Mucosa of descending colon (tissue), 3 donors: Measurements from ENCODE around the gene MAN1B1. TPM values are rescaled to one million over a fixed set of nuclear protein-coding genes. Genes with fewer than 3 reads are reported as not detected.
A peak's percentile ranks its signal among the peaks of the same experiment; 100 is the strongest.

Source experiments
- ATAC-seq: fragments of 200-7000 bp; cut with Tn5 transposase; one replicate; pipeline ENCODE4 v1.9.1; 2020; ENCODE audit warnings: mild to moderate bottlenecking, moderate library complexity
- DNase-seq, 3 donors: peaks; one replicate each; pipeline ENCODE4 v3.0.0-alpha.2; 2020
- H3K36me3 ChIP-seq: fragments of 200-600 bp; one replicate; pipeline ENCODE4 v1.8.0; 2021; ENCODE audit warnings: low read depth, mild to moderate bottlenecking
- H3K4me1 ChIP-seq: fragments of 200-600 bp; one replicate; pipeline ENCODE4 v1.8.0; 2021; ENCODE audit warnings: low read depth, mild to moderate bottlenecking
- H3K4me3 ChIP-seq: fragments of 200-600 bp; one replicate; pipeline ENCODE4 v1.8.0; 2021; ENCODE audit warnings: mild to moderate bottlenecking
- H3K9me3 ChIP-seq: fragments of 200-600 bp; one replicate; pipeline ENCODE4 v1.8.0; 2021; ENCODE audit warnings: mild to moderate bottlenecking
- intact Hi-C, 2 donors: fragments of 100-400 bp; cut with DNase I in 1 of 2; cut with micrococcal nuclease in 1 of 2; formaldehyde crosslinking; loops; one replicate each; pipeline versions ENCODE4 v1.11.0 to v1.11.1; 2022; cut with DNase I, micrococcal nuclease
- total RNA-seq, 3 donors: library from RNA; stranded (reverse); fragmentation: NEBNext Ultra II Directional in 2 of 3; extraction: Animal tissue kit (Norgen Biotek cat#: 25700) in 2 of 3; gene quantifications; one replicate each; pipeline versions ENCODE4 v1.2.1 to v1.2.4, GENCODE V29; 2021 to 2023
- TF ChIP-seq, protein P1 (sequence below): fragments of 200-600 bp; IDR thresholded peaks from one replicate; pipeline ENCODE4 v1.8.0; 2022; ENCODE audit warnings: antibody characterized with exemption, mild to moderate bottlenecking
- donor health status: DM: no; HTN: no; CAD: no; lungs with moderate emphysema.
- donor health status: DM: no; HTN: no; CAD: no.
- donor health status: DM: no; HTN: yes; CAD: no.

Gene MAN1B1
- total RNA-seq, 3 donors from 2014 or later: 36.1 to 55.4 (median 52.7) TPM

DNA sequence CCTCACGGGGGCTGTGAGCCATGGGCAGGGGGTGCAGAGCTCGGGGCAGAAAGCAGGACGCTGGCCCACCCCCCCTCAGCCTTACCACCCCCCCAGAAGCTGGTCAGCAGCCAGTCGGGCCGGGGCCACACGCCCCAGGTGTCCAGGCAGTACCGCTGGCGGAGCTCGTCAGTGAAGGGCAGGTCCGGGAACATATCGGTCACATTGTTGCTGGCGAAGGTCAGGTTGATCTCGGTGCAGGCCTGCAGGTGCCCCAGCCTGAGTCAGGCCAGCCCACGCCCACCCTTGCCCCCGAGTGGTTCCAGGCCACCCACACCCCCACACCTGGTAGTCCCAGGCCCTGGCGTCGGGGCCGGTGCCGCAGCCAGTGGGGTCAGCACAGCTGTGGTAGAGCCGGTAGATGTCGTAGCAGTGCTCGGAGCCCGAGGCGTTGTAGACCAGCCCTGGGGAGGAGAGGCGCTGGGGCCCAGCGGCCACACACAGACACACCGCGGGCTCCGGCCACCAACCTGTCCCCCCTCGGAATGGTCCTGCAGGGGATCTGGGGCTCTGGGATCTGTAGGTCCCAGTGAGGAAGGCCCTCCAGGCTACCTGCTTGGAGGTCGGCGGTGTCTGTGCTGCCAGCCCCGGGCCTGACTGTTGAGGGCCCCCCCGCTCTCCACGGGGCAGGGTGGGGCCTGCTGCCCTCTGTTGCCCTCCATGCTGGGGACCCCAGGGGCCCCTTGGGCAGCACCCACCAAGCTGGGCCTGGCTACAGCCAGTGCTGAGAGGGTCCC is 25.2 kb downstream of the MAN1B1 start:
- Histone ChIP-seq H3K4me1 (peaks cover 6% of the 10 kb centered on the region), H3K4me3 (no peak overlapping the region), H3K36me3 (no peaks in the 10 kb centered on the region), H3K9me3 (no peaks in the 10 kb centered on the region)
- DNase-seq (no peak), ATAC-seq (no peak)
- TF ChIP-seq, protein P1, sequence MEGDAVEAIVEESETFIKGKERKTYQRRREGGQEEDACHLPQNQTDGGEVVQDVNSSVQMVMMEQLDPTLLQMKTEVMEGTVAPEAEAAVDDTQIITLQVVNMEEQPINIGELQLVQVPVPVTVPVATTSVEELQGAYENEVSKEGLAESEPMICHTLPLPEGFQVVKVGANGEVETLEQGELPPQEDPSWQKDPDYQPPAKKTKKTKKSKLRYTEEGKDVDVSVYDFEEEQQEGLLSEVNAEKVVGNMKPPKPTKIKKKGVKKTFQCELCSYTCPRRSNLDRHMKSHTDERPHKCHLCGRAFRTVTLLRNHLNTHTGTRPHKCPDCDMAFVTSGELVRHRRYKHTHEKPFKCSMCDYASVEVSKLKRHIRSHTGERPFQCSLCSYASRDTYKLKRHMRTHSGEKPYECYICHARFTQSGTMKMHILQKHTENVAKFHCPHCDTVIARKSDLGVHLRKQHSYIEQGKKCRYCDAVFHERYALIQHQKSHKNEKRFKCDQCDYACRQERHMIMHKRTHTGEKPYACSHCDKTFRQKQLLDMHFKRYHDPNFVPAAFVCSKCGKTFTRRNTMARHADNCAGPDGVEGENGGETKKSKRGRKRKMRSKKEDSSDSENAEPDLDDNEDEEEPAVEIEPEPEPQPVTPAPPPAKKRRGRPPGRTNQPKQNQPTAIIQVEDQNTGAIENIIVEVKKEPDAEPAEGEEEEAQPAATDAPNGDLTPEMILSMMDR: no peak
- intact Hi-C loops: no loop called here

DNA sequence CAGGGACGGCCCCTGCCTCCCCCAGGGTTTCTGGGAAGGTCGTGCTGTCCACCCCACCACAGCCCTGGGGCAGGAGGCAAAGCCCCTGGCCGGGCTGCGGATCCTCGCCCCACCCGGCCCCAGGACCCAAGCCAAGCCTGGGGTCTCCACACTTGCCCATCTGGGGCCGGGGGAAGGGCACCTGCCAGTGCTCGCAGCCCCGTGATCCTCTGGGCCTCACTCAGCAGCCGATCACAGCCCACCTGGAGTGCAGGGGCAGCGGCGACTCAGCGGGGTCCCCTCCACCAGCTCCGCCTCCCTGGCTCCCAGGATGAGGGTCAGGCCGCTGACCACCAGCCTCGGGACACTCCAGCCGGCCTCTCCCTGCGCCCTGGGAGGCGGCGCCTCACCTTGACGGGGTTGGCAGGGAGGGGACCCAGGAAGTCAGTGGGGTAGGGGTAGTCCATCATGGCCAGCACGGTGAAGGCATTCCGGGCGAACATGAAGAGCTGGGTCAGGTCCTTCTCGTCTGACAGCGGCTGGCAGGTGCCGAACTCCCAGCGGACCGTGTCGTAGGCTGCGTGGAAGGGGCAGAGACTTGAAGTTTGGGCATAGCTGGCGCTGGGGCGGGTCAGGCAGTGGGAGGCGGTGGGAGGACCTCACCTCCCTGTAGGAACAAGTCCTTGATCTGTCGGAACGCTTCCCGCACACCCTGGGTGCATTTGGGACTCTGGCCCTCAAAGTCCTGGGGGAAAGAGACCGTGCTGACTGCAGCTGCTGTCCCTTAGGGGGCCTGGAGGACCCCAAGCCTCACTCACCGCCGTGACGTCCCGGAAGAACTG is 26.0 kb downstream of the MAN1B1 start:
- Histone ChIP-seq H3K4me1 (peaks cover 6% of the 10 kb centered on the region), H3K4me3 (no peak overlapping the region), H3K36me3 (no peaks in the 10 kb centered on the region), H3K9me3 (no peaks in the 10 kb centered on the region)
- intact Hi-C loops: no loop called here
- ATAC-seq (no peak), DNase-seq (no peak)
- TF ChIP-seq, protein P1: no peak

DNA sequence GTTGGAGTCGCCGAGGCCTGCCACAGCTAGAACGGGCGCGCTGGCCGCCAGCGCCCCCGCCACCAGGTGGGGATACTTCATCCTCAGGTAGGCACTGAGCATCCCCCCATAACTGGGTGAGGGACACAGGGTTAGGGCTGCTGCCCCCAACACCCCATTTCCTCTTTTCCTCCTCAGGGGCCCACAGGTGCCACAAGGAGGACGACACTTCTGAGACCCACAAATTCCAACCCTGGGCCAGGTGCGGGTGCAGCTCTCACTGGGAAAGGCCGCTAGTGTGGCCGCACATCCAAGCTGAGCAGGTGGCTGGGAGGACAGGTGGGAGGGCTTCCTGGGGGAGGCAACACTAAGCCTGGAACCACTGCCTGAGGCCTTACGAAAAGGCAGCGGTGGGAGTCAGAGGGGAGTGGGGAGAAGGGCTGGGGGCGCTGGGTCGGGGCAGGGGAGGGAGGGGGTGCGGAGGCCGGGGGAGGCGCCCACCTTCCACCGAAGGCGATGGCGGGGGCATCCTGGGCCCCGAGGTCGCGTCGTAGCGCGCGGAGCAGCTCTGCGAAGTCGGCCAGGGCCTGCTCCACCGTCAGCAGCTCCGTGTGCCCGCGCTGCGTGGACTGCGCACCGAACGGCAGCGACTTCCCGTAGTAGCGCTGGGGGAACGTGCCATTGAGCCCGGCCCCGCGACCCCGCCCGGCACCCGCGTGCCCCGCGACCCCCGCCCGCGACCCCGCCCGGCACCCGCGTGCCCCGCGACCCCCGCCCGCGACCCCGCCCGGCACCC is 26.8 kb downstream of the MAN1B1 start:
- DNase-seq: no peak
- no peak for ATAC-seq
- H3K36me3 ChIP-seq: no peaks in the 10 kb centered on the region
- H3K4me1 ChIP-seq: peaks cover 6% of the 10 kb centered on the region
- intact Hi-C loops: no loop called here
- no peaks in the 10 kb centered on the region for H3K9me3 ChIP-seq
- no peak overlapping the region for H3K4me3 ChIP-seq
- TF ChIP-seq, protein P1: no peak

DNA sequence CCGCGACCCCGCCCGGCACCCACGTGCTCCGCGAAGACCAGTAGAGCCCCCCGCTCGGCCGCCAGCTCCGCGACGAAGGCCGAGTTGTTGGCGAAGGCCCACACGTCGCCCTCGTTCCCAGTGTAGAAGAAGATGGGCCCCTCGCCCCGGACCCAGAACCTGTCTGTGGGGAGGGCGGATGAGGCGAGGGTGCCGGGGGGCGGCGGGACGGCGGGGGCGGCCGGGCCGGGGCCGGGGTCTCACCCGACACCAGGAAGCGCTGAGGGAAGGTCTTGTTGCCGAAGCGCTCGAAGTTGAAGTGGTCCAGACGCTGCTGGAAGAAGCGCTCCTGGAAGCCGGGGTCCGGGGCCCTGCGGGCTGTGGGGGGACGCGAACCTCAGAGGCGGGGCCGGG is 27.4 kb downstream of the MAN1B1 start:
- TF ChIP-seq, protein P1: no peak
- DNase-seq (no peak), ATAC-seq (peak; percentile 12)
- Histone ChIP-seq H3K36me3 (no peaks in the 10 kb centered on the region), H3K4me1 (peaks cover 6% of the 10 kb centered on the region), H3K9me3 (no peaks in the 10 kb centered on the region), H3K4me3 (peak overlapping the region; percentile 31)
- intact Hi-C loops: no loop called here

DNA sequence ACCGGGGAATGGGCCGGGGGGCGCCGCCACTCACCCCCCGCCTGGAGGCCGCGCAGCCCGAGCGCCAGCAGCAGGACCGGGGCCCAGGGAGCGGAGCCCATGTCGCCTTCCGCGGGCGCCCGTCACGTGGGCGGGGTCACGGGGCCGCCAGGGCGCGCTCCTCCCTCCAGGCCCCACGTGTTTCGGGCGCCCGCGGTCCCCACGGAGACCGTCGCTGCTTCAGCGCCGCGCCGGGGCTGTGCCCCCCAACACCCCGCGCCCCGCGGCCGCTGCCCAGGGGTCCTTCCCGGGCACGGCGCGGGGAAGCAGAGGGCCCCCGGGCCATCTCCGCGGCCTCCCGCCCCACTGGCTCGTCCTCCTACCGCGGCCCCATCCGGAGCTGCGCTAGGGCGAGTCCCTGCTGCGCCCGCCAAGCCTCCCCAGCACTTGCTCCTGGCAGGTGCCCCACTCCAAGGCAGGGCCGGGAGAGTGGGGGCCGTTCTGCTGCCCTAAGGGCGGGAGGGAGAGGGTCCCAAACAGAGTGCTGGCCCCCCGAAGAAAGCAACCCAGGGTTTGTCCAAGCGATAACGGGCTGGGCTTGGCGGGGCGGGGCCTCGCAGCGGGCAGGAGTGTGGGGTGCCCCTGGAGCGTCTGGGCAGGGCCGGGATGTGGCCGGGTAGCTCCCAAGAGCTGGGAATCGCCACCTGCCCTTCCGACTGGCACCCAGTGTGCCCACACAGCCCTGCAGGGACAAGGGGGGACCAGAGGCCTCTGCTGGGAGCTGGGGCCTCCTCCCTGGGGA is 28.0 kb downstream of the MAN1B1 start, which contains the start of gene DPP7:
Gene DPP7 (minus strand): TSS at position 121 of the 781 bp plus-strand sequence. CDS start 20 bp downstream, at position 101.
- TF ChIP-seq, protein P1: no peak
- ATAC-seq: peak; percentile 93
- intact Hi-C loops: loop anchor here (5.0 kb wide), 1 partner anchor 122 kb away; no protein-coding TSS in a partner anchor
- no peaks in the 10 kb centered on the region for H3K36me3 ChIP-seq
- DNase-seq: peak; percentile 77 to 83 (median 82)
- H3K4me1 ChIP-seq: peaks cover 6% of the 10 kb centered on the region
- H3K4me3 ChIP-seq: peak within 1 kb of the TSS; percentile 31
- H3K9me3 ChIP-seq: no peaks in the 10 kb centered on the region
